Measurements from ENCODE around the gene FTCDNL1.

FTCDNL1 gene

DNA sequence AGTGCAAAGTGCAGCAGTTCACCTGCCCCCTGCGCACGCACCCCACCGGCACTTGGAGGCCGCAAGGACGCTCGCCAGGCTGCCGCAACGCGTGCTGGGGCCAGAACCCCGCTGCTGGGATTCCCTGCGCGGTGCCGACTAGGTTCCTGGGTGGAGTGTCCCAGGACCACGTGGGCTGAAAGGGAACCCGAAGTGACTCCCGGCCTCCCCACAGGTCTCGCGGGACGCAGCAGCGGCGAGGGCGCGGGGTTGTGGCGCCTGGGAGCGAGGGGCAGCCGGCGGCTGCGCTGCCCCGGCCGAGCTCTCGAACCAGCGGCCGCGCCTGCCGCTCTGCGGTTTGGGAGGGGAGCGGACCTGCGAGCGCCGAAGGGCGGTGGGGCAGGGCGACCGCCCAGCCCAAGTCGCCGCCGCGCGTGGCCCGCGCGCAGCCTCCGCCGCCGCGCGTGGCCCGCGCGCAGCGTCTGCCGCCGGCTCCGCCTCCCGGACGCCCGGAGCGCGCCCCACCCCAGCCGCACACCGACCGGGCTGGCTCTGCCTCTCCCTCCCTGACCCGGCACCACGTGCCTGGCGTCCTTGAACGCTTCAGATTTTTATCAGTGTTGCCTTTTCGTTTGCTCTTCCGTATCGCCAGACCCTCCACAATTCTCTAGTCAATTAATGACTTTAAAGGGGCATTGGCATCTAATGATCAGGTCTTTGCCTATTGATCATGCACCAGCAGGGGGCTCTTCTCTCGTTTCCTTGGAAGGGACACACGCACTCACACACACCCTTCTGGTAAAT, at the start of gene FTCDNL1:
Gene FTCDNL1 (minus strand): TSS at position 475 of the 783 bp plus-strand sequence. CDS start 2,230 bp downstream, outside the sequence.
- DNase-seq: peak; percentile 93

DNA sequence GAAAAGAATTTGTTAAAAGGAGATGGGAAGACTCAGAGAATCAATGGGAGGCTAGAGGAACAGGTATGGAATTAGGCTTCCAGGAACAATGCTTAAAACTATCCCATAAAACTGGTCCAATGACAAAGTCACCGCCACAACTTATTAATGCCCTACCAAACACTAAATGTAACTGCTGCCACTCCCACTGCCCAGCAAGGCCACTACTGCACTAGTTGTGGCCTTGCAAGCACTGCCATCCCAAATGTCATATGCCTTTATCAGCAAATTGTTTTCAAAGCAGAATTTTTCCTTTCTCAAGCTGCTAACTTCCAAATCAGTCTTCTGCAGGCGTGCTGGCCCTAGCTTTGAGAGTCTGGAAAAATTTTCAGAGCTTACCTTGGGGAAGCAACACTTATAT, 45.6 kb upstream of the FTCDNL1 start:
- no peak for DNase-seq

DNA sequence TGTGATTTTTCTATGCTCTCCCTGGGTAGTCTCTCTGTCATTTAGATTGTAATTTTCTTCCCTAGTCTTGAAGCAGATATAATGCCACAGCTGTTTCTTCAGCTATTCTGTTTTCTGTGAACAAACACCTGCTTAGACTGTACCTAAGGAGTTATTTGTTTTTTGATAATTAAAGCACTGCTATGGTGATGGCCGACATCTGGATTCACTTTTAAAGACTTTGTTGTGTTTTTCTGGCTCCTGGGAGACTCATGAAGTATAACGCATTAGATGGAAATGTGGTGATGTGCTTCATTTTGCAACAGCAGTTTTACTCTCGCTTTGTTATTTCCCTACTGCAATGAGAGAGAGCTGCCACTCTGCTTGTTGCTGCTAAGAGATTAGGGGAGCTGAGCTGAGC, 44.4 kb upstream of the FTCDNL1 start:
- peak; percentile 7 for DNase-seq

DNA sequence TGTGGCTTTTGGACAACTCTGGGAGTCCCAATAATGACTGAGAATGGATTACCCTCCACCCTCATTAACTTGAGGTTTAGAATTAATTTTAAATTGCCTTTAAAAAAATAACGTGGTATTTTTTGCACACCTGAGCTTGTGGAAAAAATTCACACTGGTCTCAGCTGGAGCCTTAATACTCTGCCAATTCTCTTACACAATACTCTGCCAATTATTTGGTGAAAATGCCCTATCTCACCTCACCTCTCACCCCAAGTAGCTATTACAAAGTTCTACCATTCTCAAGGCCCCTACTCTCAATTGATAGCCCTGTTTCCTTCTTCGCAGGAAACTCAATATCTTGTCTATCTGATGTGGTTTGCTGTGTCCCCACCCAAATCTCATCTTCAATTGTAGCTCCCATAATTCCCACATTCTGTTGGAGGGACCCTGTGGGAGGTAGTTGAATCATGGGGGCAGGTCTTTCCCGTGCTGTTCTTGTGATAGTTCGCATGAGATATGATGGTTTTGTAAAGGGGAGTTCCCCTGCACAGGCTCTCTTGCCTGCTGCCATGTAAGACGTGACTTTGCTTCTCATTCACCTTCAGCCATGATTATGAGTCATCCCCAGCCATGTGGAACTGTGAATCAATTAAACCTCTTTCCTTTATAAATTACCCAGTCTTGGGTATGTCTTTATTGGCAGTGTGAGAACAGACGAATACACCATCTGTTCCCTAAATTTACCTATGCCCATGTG, 32.7 kb upstream of the FTCDNL1 start:
- peak; percentile 25 for DNase-seq

DNA sequence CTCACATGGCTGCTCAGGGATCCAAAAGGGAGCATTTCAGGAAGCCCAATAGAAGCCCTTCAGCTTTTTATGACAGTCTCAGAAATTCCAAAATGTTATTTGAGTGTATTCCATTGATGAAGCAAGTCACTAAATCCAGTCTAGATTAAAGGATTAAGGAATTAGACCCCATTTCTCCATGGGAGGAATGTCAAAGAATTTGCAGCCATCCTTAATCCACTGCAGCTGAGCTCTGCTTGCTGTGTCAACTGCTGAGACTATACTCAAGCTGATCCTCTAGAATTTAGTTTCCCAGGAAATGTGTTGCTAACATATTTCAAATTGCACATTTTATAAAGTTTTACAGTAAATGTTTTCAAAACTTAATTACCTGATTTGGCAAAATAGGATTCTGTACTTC, 31.7 kb upstream of the FTCDNL1 start:
- no peak for DNase-seq

DNA sequence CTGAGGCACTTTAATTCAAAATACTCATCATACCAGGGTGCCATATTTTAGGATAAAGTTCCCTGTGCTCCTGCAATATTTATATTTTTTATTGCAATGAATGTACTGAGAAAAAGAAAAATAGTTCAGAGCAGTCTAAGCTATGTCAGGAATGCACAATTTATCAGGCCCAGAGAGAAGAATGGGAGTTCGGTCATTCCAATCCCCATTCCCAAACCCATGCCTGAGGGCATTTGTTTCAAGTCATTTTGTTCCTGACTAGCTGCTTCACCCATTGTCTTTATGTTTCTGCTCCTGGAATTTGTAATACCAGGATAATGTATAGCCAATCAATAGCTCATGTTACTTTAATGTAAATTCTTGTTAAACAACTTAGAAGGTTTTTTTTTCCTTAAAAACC, 24.4 kb upstream of the FTCDNL1 start:
- DNase-seq: no peak

DNA sequence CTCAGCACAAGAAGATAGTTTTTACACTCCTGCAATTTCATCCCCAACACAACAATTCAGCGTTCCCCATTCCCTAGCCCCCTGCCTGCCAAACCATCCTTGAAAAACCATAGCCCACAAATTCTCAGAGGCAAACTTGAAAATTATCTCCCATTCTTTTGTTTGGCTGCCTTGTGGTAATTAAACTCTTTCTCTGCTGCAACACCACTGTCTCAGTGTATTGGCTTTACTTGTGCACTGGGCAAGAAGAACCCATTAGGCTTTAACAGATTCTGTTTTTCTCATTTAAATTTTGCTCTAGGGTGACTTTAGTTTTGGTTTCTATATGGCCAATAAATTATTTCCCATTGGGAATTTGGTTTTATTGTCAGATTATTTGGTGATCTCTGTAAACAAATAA, 23.2 kb upstream of the FTCDNL1 start:
- DNase-seq: no peak

DNA sequence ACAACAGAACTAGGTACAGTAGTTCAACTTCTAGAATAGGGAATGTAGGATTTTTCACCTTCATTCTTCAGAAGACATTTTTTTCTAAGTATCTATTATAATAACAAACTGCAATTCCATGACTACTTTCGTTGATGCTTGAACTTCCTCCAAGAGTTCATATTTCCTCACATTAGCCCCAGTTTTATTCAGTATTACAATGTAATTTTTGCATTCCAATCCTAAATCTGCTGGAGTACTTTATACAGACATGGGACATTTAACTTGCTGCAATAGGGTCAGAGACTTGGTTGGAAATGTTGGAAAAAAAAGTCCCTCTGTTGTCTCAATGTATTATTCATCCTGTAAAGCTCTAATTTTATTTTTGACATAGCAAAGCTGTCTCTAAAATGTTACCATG, 19.6 kb upstream of the FTCDNL1 start:
- DNase-seq: no peak

DNA sequence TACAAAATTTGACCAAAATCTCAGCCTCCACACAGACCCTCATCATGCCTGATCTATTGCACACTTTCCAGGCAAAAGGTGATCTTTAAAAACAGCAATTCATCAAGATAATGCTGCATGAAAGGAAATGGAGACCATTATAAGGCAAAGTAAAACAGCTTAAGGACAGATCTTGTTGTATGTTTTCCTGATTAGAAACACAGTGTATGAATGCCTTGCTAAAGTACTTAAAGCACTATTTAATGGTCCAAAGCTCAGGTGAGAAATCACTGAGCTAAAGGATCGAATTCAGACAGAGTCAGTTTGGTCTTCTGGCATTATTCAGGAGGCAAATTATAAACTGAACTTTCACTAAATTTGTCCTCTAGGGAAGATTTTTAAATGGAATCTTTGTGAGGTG, 18.7 kb upstream of the FTCDNL1 start:
- DNase-seq: no peak

DNA sequence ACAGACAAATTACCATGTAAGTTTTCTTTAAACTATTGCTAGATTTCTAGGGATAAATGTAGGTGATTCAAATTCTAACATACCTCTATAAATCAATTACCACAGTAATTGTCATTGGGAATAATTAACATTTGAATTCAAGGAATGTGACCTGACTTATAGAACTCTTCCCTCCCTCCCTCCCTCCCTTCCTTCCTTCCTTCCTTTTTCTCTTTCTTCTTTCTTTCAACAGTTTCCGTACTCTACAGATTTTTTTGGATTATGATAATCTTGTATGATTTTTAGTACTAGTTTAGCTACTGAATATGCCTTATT, 18.2 kb upstream of the FTCDNL1 start:
- DNase-seq: no peak

DNA sequence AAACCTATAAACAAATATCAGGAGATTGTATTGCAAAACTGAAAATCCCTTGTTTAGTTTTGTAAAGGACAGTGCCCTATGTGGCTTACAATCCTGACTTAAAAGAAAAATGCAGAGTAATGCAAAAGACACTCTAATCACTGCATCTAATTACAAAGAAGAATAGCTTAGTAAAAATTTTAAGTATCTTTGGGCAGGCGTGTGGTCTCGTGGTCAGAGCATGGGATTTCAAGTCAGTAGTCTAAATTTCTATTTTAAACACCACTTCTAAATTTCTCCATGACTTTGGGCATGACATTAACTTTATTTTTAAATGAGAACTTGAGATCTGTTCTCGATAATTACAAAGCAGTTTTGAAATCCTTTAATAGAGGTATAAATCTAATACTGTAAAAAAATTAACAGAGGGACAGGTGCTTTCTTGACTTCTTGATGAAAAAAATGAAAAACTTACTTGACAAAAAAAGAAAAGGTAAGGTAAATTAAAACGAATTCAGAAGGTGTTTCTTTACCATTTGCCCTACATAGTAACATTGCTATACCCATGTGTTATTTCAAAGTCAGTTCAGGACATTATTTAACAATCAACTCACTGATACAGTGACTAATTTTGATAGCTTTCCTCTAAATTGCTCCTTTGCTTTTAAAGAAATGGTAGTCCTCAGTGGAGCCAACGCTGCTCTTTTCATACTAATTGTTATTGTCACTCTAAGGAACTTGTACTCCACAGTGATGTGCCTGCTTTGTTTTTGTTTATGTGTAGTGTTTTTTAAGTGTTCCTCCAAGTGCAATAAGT, 17.6 kb upstream of the FTCDNL1 start:
- no peak for DNase-seq

DNA sequence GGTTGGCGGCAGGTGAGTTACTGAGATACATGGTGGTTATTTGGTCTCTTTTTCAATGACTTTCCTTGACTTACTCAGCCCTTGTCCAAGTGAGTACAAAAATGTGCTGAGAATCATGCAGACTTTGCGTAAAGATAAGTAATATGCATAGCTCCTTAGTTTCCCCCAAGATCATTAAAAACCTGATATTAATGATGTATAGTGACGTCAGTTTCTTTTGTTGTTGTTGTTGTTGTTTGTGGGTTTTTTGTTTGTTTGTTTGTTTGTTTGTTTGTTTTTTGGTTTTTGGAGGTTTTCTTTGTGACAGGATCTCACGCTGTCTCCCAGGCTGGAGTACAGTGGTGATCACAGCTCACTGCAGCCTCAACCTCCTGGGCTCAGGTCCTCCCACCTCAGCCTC, 14.9 kb upstream of the FTCDNL1 start:
- no peak for DNase-seq

DNA sequence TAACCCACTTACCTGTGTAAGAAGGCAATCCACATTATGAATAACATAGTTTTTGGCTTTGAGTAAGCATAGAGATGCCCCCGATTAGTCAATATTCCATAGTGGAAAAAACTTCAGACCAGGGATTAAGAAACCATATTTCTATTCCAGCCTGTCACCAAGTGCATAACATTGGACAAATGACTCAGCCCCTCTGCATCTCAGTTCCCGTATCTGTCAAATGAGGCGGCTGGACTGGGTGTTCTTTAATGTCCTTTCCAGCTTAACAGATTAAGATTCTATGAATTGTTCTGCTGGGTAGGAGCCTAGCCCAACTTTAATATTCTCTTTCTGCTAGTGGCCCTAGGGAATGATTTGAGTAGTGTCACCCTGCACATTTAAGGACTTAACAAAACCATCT, 11.8 kb upstream of the FTCDNL1 start:
- no peak for DNase-seq

DNA sequence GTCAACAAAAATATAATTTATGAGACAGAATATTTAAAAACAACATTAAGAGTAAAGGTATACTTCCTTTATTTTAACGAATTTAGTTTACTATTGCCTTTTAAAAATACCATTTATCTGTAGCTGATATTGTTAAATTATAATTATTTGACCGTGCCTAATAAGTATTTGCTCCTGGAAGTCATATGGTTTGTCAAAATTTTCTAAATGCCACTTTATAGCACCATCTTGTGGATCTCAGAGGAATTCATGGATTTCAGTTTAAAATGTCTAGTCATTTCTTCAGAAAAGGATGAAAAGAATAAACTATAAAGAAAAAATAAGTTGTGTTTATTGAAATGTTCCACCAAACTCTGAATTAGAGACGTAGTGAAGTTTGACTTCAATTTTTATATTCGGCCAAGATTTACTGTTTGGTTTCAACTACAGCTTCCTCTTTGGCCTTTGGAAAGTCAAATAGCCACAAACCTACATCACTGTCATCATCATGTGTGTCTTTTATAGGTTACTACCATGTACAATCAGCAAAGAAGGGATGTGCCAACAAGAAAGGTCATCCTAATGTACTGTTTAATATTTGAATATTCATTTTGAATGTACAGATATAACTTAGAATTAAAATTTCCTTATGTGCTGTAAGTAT, 10.3 kb upstream of the FTCDNL1 start:
- DNase-seq: peak; percentile 60

DNA sequence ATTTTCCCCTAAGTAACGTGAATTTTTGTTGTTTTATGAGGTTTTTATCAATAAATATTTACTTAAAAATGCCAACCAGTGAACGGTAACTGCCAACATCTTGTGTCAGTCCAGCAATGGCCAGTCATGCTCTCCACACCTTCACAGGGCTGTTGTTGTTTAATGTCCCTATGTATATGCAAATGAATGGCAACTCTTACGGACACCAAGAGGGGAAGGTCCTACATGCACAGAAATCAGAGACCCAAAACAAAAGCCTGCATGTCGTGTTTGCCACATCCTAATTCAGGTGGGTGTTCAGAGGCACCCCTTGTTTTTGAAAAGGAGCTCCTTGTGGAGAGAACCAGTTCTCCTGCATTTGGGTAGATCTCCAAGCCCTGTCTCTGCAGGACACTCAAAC, 4.8 kb upstream of the FTCDNL1 start:
- no peak for DNase-seq

DNA sequence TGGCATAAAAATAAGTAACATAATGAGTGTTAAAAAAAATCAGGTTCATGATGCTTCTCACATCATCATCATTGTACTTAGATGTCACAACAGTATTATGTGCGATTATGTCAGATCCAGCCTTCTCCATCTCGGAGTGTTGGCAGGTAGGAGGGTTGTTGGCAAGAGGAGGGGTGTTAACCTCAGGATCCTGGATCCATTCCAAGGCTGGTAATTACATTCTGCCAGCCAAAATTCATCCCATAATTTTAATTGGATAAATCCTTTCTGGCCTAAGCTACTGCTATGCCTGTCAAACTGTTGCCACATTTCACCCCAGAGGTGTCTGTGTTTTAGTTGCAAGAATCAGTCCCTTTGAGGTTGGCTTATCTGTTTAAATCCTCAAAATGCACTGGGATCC, 891 bp upstream of the FTCDNL1 start:
- DNase-seq: peak; percentile 11

DNA sequence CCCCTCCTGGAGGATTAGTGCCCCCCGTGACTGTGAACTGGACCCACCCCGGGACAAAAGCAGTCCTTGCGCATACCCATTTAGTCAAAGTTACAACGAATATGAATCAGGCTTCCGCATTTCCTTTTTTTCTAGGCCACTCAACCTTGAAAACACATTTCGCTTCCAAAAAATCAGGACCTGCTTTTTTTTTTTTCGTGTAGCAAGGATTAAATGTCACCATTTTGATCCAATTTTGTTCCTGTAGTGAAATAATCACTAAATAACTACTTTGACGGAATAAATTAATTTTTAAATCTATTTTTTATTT, 464 bp upstream of the FTCDNL1 start:
- DNase-seq: no peak

DNA sequence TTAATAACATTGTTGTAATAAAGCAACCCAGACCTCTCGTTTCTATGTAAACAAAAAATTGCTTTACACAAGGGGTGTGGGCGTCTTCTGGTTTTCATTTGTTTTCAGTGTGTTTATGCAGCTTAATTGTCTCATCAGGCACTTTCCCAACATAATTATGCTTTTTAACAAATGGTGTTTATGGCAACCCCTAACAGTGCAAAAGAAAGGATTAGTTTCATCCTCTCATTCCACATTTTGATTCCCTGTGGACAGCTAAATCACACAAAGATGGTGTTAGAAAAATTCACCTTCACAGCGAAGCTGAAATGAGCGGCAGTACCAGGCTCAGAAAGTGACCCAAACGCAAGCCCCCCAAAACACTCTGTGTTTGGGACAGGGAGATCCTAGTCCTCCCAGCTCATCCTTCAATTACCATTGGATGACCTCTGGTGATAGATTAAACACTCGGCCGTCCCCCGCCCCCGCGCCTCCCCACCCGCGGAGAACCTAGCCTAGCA, 724 bp downstream of the FTCDNL1 start:
- peak; percentile 32 for DNase-seq

DNA sequence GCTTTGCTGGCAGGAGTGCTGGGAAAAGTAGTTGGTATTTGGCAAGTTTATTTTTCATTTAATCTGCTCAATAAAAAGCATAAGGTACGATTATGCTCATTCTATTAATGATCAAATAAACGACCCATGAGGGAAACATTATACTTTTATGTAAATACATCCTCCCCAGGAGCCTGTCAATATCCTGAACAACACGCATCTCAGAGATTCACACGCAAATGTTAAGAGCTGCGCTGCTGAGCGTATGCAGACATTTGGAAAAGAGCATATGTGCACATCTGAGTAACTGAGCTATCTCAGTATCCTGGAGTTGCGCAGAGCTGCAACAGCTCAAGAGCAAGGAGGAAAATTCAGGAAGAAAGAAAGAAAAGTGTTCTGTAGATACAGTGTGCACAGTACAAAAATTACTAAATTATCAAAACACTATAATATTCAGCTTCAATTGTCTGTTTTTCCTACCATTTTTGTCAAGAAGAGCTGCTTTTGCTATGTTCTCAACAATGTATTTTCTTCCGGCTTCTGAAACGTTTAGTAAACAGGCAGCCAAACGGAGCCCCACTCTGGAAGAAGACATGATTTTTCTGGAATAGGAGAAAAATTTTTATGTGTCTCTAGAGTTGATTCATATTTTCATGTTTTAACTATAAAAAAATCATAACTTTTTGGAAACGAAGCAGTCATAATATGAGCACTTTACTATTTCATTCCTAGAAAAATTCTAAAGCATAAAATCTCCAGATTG, 2.4 kb downstream of the FTCDNL1 start:
- DNase-seq: peak; percentile 39

DNA sequence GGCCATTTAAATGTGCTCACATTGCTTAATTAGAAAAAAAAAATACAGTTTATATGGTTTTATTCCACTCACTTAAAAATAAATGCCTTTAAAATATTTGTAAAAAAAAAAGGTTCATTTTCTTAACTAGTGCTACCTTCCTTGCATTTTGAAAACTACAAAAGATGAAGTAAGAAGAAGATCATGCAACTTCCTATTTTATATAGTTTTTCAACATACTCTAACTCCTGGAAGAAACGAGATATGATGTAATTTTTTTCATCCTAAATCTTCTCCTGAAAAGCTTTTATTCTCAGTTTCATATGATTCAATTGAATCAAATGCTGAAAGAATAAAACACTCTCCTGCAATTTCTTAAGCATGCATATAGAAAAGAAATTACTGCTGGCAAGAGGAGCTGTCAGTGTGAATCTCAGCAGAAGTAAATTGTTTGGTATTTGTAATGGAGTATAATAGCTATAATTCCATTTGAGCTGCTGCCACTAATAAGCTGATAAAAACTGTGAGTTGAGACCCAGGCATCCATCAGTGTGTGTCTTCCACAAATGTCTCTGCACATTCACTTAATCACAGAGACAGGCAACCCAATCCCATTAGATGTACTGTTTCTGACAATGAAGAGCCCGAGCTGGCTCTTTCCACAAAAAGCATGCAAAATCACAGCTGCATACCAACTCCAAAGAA, 3.7 kb downstream of the FTCDNL1 start:
- DNase-seq: no peak

DNA sequence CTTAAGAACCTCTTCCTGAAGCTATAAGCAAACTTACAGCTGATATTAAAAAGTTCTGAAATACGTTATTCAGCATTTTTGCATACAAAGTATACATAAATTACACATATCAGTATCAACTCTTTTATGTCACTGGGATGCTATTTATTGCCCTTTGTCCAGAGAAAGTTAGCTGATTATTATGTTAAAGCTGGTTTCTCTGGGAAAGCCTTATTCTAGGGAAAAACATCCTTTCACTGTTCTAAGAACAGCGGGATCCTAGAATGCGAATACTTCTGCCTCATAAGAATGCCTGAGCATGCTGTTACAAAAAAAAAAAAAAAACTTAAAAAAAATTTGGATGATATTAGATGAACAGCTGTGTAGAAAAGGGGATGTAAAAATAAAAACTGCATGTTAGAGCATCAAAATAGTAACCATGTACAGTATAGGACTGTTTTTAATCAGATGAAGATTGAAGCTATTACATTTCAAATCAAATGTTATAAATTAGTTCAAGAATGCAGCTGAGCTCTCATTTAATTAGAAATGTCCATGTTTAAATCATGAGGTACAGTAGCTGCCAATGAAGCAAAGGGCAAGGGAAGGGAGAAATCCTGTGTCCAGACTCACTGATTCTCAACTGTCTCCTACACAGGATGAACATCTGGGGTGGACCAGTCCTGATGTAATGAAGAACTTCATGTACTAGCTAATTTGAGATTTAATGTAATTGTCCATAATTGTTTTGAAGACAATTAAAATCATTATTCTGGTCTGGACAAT, 8.2 kb downstream of the FTCDNL1 start:
- DNase-seq: no peak
